Transverse colon (tissue), 3 donors: ENCODE results near the gene PAPOLG.

Source experiments
- POLR2A ChIP-seq: fragments of 450-650 bp; IDR thresholded peaks from one replicate; pipeline ENCODE4 v1.6.1; 2016; ENCODE audit warnings: antibody characterized with exemption, mild to moderate bottlenecking, moderate library complexity
- TF ChIP-seq, protein P1 (sequence below), 5 experiments: fragments of 200-600 bp in 3 of 5; fragments of 450-650 bp in 2 of 5; sonication (generic) in 3 of 5; IDR thresholded peaks; 1 replicate in 2 of 5; 2 replicates in 3 of 5; pipeline ENCODE4 v1.5.1; 2016 to 2017; ENCODE audit warnings: antibody characterized with exemption in 5 of 5, inconsistent platforms in 3 of 5, mild to moderate bottlenecking in 2 of 5, moderate library complexity in 1 of 5

DNA sequence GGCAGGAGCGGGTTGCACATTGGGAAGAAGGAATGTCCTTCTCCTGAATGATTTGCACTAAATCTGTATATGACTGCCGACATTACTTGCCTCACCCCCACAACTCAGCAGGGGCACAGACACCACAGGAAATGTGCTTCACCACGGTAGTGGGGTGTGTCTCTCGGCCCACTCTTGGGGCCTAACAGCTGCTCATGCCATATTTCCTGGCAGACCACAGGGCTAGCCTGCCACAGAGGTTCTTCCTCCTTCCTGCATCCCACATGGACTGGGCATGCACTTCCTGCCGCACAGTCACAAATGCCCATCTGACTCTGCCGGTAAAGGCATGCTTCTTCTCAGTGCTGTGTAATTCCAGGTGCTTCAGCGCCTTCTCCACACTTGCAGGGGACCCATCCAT is 10.3 kb upstream of the PAPOLG start:
- TF ChIP-seq, protein P1, sequence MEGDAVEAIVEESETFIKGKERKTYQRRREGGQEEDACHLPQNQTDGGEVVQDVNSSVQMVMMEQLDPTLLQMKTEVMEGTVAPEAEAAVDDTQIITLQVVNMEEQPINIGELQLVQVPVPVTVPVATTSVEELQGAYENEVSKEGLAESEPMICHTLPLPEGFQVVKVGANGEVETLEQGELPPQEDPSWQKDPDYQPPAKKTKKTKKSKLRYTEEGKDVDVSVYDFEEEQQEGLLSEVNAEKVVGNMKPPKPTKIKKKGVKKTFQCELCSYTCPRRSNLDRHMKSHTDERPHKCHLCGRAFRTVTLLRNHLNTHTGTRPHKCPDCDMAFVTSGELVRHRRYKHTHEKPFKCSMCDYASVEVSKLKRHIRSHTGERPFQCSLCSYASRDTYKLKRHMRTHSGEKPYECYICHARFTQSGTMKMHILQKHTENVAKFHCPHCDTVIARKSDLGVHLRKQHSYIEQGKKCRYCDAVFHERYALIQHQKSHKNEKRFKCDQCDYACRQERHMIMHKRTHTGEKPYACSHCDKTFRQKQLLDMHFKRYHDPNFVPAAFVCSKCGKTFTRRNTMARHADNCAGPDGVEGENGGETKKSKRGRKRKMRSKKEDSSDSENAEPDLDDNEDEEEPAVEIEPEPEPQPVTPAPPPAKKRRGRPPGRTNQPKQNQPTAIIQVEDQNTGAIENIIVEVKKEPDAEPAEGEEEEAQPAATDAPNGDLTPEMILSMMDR (IDR thresholded peaks at IDR 0.05) = no peak
- no peak for TF ChIP-seq POLR2A
